Sigmoid colon (tissue), 7 donors: Measurements from ENCODE around the gene DKK3. TPM values are rescaled to one million over a fixed set of nuclear protein-coding genes. Genes with fewer than 3 reads are reported as not detected.

Source experiments
- DNase-seq: peaks from one replicate; pipeline ENCODE4 v3.0.0-alpha.2; 2019
- H3K27ac ChIP-seq, 4 donors: fragments of 200-600 bp; sonication (generic); one replicate each; pipeline ENCODE4 v1.5.1; 2016 to 2019; ENCODE audit warnings: mild to moderate bottlenecking in 1 of 4
- H3K27me3 ChIP-seq, 3 donors: fragments of 200-600 bp; sonication (generic); one replicate each; pipeline ENCODE4 v1.5.1; 2019; ENCODE audit warnings: mild to moderate bottlenecking in 1 of 3
- H3K36me3 ChIP-seq, 4 donors: fragments of 200-600 bp; sonication (generic); one replicate each; pipeline ENCODE4 v1.5.1; 2016 to 2019
- H3K4me1 ChIP-seq, 4 donors: fragments of 200-600 bp; sonication (generic); one replicate each; pipeline ENCODE4 v1.5.1; 2017 to 2019
- H3K4me3 ChIP-seq, 4 donors: fragments of 200-600 bp; sonication (generic); one replicate each; pipeline ENCODE4 v1.5.1; 2017 to 2019; ENCODE audit warnings: mild to moderate bottlenecking in 2 of 4, moderate library complexity in 1 of 4
- H3K9me3 ChIP-seq, 4 donors: fragments of 200-600 bp in 3 of 4; sonication (generic) in 3 of 4; one replicate each; pipeline versions ENCODE4 v1.5.1 to v1.6.1; 2013 to 2019
- CTCF ChIP-seq, 4 experiments: fragments of 450-650 bp in 3 of 4; fragments of 200-600 bp in 1 of 4; IDR thresholded peaks; one replicate each; pipeline ENCODE4 v1.5.1; 2016 to 2019; ENCODE audit warnings: antibody characterized with exemption in 4 of 4, mild to moderate bottlenecking in 3 of 4, moderate library complexity in 2 of 4
- EP300 ChIP-seq, 4 donors: sonication (generic); formaldehyde crosslinking; IDR thresholded peaks; one replicate each; pipeline ENCODE4 v1.6.1; 2017; ENCODE audit warnings: antibody characterized with exemption in 4 of 4
- POLR2A ChIP-seq, 2 donors: fragments of 450-650 bp; IDR thresholded peaks; one replicate each; pipeline ENCODE4 v1.6.1; 2016; ENCODE audit warnings: antibody characterized with exemption in 2 of 2, mild to moderate bottlenecking in 2 of 2, moderate library complexity in 2 of 2
- POLR2AphosphoS5 ChIP-seq, 4 donors: sonication (generic); formaldehyde crosslinking; IDR thresholded peaks; one replicate each; pipeline ENCODE4 v1.6.1; 2017; ENCODE audit warnings: antibody characterized with exemption in 4 of 4
- WGBS, 2 donors: extraction: QIAGEN DNeasy Blood & Tissue Kit; methylation state at CpG; one replicate each; pipeline ENCODE4 v1.1.7; 2013; 5-methylcytosine and 5-hydroxymethylcytosine counted together
- intact Hi-C: fragments of 100-400 bp; cut with DNase I; formaldehyde crosslinking; loops from one replicate; pipeline ENCODE4 v1.15.1; 2023
- polyA plus RNA-seq, 3 donors: library from polyadenylated mRNA; stranded (reverse); fragments of 200-250 nt; gene quantifications; one replicate each; pipeline ENCODE4 v1.2.3, GENCODE V29; 2013
- total RNA-seq, 4 donors: library from RNA; depleted of rRNA; stranded (reverse); fragments of >200 nt; gene quantifications; one replicate each; pipeline ENCODE4 v1.1.0, GENCODE V29; 2016
- donor health status: healthy with polysubstance abuse.
- donor health status: Bipolar disorder and iron deficiency.
- donor health status: healthy.

The DKK3 gene
- total and polyA plus RNA-seq, 7 donors: 6.0 to 181 (median 83.6) TPM

- intact Hi-C loops: no loop called here
- no peaks in the 10 kb centered on the region for H3K27me3 ChIP-seq
- DNase-seq: no peak
- 87 to 90% methylated on average over 11 of the region's 11 CpGs for WGBS, 2 donors
- TF ChIP-seq POLR2A (IDR thresholded peaks at IDR 0.05) (no peak), EP300 (IDR thresholded peaks at IDR 0.05) (no peak), POLR2AphosphoS5 (IDR thresholded peaks at IDR 0.05) (no peak), CTCF (IDR thresholded peaks at IDR 0.05) (no peak)
- no peaks in the 10 kb centered on the region for H3K9me3 ChIP-seq
- H3K4me1 ChIP-seq: peaks cover 0 to 28% (median 8%) of the 10 kb centered on the region in 4 donors
- H3K4me3 ChIP-seq: no peak overlapping the region
- peaks cover 0 to 7% (median 0%) of the 10 kb centered on the region in 4 donors for H3K36me3 ChIP-seq
- H3K27ac ChIP-seq: no peak overlapping the region
Observed at GRCh38 chr11:11996321-11997048, 11.9 kb downstream of the DKK3 start.

- 85 to 90% methylated on average over 6 of the region's 6 CpGs for WGBS, 2 donors
- Histone ChIP-seq H3K36me3 (no peaks in the 10 kb centered on the region), H3K27ac (no peak overlapping the region), H3K9me3 (no peaks in the 10 kb centered on the region), H3K4me1 (peaks cover 0 to 31% (median 10%) of the 10 kb centered on the region in 4 donors), H3K4me3 (no peak overlapping the region), H3K27me3 (no peaks in the 10 kb centered on the region)
- intact Hi-C loops: no loop called here
- DNase-seq: no peak
- no peak for TF ChIP-seq POLR2AphosphoS5 (IDR thresholded peaks at IDR 0.05)
- TF ChIP-seq CTCF (IDR thresholded peaks at IDR 0.05): no peak
- no peak for TF ChIP-seq EP300 (IDR thresholded peaks at IDR 0.05)
- TF ChIP-seq POLR2A (IDR thresholded peaks at IDR 0.05): no peak
Observed at GRCh38 chr11:11995601-11996000, 12.8 kb downstream of the DKK3 start.

GRCh38 chr11:11993839-11994238 lies 14.6 kb downstream of the DKK3 start:
- Histone ChIP-seq H3K27ac (peak overlapping the region; percentile 10 to 67 (median 38)), H3K36me3 (no peaks in the 10 kb centered on the region), H3K4me3 (no peak overlapping the region), H3K9me3 (no peaks in the 10 kb centered on the region), H3K27me3 (no peaks in the 10 kb centered on the region), H3K4me1 (peaks cover 0 to 48% (median 19%) of the 10 kb centered on the region in 4 donors)
- intact Hi-C loops: no loop called here
- 80 to 83% methylated on average over 8 of the region's 8 CpGs for WGBS, 2 donors
- peak; percentile 80 for DNase-seq
- TF ChIP-seq POLR2AphosphoS5 (IDR thresholded peaks at IDR 0.05): peak in 1 of 4 donors; percentile 28
- no peak for TF ChIP-seq EP300 (IDR thresholded peaks at IDR 0.05)
- TF ChIP-seq POLR2A (IDR thresholded peaks at IDR 0.05): no peak
- no peak for TF ChIP-seq CTCF (IDR thresholded peaks at IDR 0.05)

- intact Hi-C loops: no loop called here
- H3K9me3 ChIP-seq: no peaks in the 10 kb centered on the region
- H3K4me3 ChIP-seq: no peak overlapping the region
- WGBS, 2 donors: 62 to 74% methylated on average over 6 of the region's 6 CpGs
- TF ChIP-seq EP300 (IDR thresholded peaks at IDR 0.05): no peak
- no peak for TF ChIP-seq POLR2AphosphoS5 (IDR thresholded peaks at IDR 0.05)
- TF ChIP-seq CTCF (IDR thresholded peaks at IDR 0.05): no peak
- no peak for TF ChIP-seq POLR2A (IDR thresholded peaks at IDR 0.05)
- H3K27me3 ChIP-seq: no peaks in the 10 kb centered on the region
- no peaks in the 10 kb centered on the region for H3K36me3 ChIP-seq
- no peak for DNase-seq
- H3K4me1 ChIP-seq: peaks cover 0 to 61% (median 30%) of the 10 kb centered on the region in 4 donors
- H3K27ac ChIP-seq: peak overlapping the region in 1 of 4 donors; percentile 23
Observed at GRCh38 chr11:11992257-11993212, 15.9 kb downstream of the DKK3 start.
